GM10248 (cell line): ENCODE results near the gene GALNT9.

Source experiments
- CTCF ChIA-PET: fragments of 300-600 bp; sonication (Branson Sonifier 250); formaldehyde crosslinking; extraction: SDS; loops from one replicate; lab custom pipeline; 2021; ENCODE audit warnings: antibody characterized with exemption; lab: Yijun Ruan, JAX
- POLR2A ChIA-PET: fragments of 350-650 bp; sonication (Branson Sonifier 250); formaldehyde crosslinking; extraction: SDS; loops from one replicate; lab custom pipeline; 2020; ENCODE audit warnings: antibody characterized with exemption; lab: Yijun Ruan, JAX
- DNase-seq: peaks from one replicate; pipeline ENCODE4 v3.0.0; 2012; ENCODE audit errors: extremely low spot score
- CTCF ChIP-seq: IDR thresholded peaks from 2 replicates; pipeline ENCODE4 v1.5.1; 2012; ENCODE audit warnings: mild to moderate bottlenecking, low read depth; ENCODE audit errors: extremely low read depth, missing control alignments, control extremely low read depth

Gene GALNT9

GRCh38 chr12:132214161-132214476 lies 115.3 kb downstream of the GALNT9 start:
- POLR2A ChIA-PET, result no interaction called here
- TF ChIP-seq CTCF, result no peak
- CTCF ChIA-PET, result no interaction called here
- no peak for DNase-seq

GRCh38 chr12:132213359-132214160 lies 115.8 kb downstream of the GALNT9 start:
- no peak for DNase-seq
- POLR2A ChIA-PET, result no interaction called here
- CTCF ChIA-PET, result no interaction called here
- no peak for TF ChIP-seq CTCF

GRCh38 chr12:132211816-132212215 lies 117.6 kb downstream of the GALNT9 start:
- DNase-seq, result no peak
- no peak for TF ChIP-seq CTCF
- CTCF ChIA-PET, result no interaction called here
- POLR2A ChIA-PET, result no interaction called here

GRCh38 chr12:132211326-132211725 lies 118.1 kb downstream of the GALNT9 start:
- POLR2A ChIA-PET, result no interaction called here
- no peak for TF ChIP-seq CTCF
- no peak for DNase-seq
- CTCF ChIA-PET, result no interaction called here

- DNase-seq, result no peak
- ChIA-PET POLR2A (no interaction called here), CTCF (interaction anchor here (0.9 kb wide), 1 partner anchor 9 kb away, joined by 4 read pairs; no protein-coding TSS in a partner anchor)
- no peak for TF ChIP-seq CTCF
Observed at GRCh38 chr12:132210223-132211055, 119.0 kb downstream of the GALNT9 start.

- CTCF ChIA-PET, result no interaction called here
- POLR2A ChIA-PET, result no interaction called here
- no peak for TF ChIP-seq CTCF
- no peak for DNase-seq
Observed at GRCh38 chr12:132209619-132210222, 119.7 kb downstream of the GALNT9 start.
